Nephron (organoid): ENCODE data around the gene CCDC54.

ENCODE experiments used
- H3K27ac Mint-ChIP-seq, 3 experiments: 2 replicates each; pipeline ENCODE4 v1.8.0; 2020; ENCODE audit warnings: mixed read lengths in 3 of 3, mild to moderate bottlenecking in 2 of 3, moderate library complexity in 1 of 3
- H3K27me3 Mint-ChIP-seq: 2 replicates; pipeline ENCODE4 v1.8.0; 2021; ENCODE audit warnings: low read depth, mild to moderate bottlenecking, moderate library complexity, mixed read lengths
- H3K36me3 Mint-ChIP-seq: 2 replicates; pipeline ENCODE4 v1.8.0; 2020; ENCODE audit warnings: low read depth, mixed read lengths
- H3K4me1 Mint-ChIP-seq: 2 replicates; pipeline ENCODE4 v1.8.0; 2020; ENCODE audit warnings: mixed read lengths
- H3K4me3 Mint-ChIP-seq, 3 experiments: 2 replicates each; pipeline ENCODE4 v1.8.0; 2020; ENCODE audit warnings: mild to moderate bottlenecking in 3 of 3, mixed read lengths in 3 of 3, moderate library complexity in 2 of 3
- H3K9me3 Mint-ChIP-seq: 2 replicates; pipeline ENCODE4 v1.8.0; 2020; ENCODE audit warnings: mixed read lengths
- TF ChIP-seq, protein P1 (sequence below), 3 experiments: fragments of 200-600 bp; sonication (generic); IDR thresholded peaks; one replicate each; pipeline ENCODE4 v1.5.0; 2021; ENCODE audit warnings: antibody characterized with exemption in 3 of 3; ENCODE audit not compliant: unreplicated experiment in 3 of 3

The CCDC54 gene

DNA sequence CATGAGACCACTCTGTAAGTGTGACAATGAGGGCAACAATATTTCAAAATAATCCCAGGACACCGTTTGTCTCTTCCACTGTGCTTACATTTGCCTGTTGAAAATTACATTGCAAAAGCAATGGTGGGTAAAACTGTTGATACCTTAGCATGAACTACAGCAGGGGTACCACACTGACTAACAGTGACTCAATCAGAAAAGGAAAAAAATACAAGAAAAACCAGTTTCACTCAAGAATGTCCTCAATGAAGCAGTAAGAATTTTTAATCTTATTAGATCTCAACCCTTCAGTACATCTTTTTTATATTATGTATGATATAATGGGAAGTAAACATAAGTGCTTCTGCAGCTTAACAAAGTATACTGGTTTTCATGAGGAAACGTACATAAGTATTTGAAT lies 1.6 kb upstream of the CCDC54 start:
- H3K4me3 Mint-ChIP-seq, result no peak overlapping the region
- H3K36me3 Mint-ChIP-seq, result no peaks in the 10 kb centered on the region
- TF ChIP-seq, protein P1, sequence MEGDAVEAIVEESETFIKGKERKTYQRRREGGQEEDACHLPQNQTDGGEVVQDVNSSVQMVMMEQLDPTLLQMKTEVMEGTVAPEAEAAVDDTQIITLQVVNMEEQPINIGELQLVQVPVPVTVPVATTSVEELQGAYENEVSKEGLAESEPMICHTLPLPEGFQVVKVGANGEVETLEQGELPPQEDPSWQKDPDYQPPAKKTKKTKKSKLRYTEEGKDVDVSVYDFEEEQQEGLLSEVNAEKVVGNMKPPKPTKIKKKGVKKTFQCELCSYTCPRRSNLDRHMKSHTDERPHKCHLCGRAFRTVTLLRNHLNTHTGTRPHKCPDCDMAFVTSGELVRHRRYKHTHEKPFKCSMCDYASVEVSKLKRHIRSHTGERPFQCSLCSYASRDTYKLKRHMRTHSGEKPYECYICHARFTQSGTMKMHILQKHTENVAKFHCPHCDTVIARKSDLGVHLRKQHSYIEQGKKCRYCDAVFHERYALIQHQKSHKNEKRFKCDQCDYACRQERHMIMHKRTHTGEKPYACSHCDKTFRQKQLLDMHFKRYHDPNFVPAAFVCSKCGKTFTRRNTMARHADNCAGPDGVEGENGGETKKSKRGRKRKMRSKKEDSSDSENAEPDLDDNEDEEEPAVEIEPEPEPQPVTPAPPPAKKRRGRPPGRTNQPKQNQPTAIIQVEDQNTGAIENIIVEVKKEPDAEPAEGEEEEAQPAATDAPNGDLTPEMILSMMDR (IDR thresholded peaks at IDR 0.05; ENCODE audit: unreplicated experiment in 3 of 3), result no peak
- H3K27me3 Mint-ChIP-seq, result no peaks in the 10 kb centered on the region
- H3K9me3 Mint-ChIP-seq, result peaks cover 3% of the 10 kb centered on the region
- H3K4me1 Mint-ChIP-seq, result peaks cover 11% of the 10 kb centered on the region
- no peak overlapping the region for H3K27ac Mint-ChIP-seq

DNA sequence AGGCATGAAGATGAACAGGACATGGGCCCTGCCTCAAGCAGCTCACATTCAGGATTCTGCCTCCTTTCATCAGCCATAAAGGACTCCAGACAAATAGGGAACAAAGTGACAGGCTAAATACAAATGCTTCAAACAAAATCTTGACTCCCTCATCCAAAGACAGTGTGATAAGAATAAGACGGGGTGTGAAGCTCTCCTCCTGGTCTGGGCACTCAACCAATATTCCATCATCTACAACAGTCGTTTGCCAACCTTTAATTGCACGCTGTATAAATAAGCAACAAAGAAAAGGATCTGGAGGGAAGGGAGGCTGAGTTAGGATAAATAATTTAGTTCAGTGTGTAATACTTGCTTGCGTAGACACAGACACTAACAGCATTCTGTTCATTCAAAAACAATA lies 5.4 kb downstream of the CCDC54 start:
- Mint-ChIP-seq H3K4me1 (no peaks in the 10 kb centered on the region), H3K27ac (no peak overlapping the region), H3K9me3 (peaks cover 3% of the 10 kb centered on the region), H3K4me3 (no peak overlapping the region), H3K27me3 (no peaks in the 10 kb centered on the region), H3K36me3 (no peaks in the 10 kb centered on the region)
- TF ChIP-seq, protein P1 (IDR thresholded peaks at IDR 0.05; ENCODE audit: unreplicated experiment in 3 of 3), result no peak

DNA sequence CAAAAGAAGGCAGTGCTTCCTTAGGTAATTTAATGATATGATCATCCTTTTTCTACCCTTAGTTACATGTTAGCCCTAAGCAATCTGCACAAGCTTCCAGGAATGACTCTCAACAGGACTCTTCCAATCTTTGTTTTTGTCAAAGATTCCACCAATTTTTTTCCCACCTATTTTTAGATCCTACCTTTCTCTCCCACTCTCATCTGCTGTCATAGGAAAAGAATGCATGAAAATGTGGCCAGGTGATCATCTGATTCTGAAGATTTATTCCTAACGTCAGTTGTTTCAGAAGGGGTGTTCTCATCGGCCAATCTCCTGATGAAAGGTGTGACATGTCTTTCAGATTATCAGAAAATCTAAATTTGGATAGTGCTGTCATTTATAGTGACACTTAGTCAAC lies 7.2 kb downstream of the CCDC54 start:
- Mint-ChIP-seq H3K4me3 (no peak overlapping the region), H3K36me3 (no peaks in the 10 kb centered on the region), H3K27ac (no peak overlapping the region), H3K4me1 (no peaks in the 10 kb centered on the region), H3K9me3 (no peaks in the 10 kb centered on the region), H3K27me3 (no peaks in the 10 kb centered on the region)
- TF ChIP-seq, protein P1 (IDR thresholded peaks at IDR 0.05; ENCODE audit: unreplicated experiment in 3 of 3), result no peak

DNA sequence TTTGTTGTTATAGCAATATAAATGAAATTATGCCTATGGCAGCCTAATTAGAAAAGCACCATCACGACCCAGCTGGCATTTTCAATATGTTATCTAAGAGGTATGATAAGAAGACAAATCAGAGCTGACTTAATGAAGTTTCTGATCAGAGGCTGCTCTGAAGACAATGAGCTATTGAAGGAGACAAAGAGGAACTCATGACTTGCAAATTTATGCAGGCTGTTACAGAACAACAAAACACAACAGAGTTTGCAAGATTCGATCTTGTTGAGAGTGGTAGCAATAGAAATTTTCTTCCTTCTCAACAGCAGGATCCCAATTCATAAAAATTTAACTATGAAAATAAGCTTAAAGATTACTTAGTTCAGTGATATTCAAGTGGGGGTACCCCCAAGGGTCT lies 7.7 kb downstream of the CCDC54 start:
- no peak overlapping the region for H3K4me3 Mint-ChIP-seq
- TF ChIP-seq, protein P1 (IDR thresholded peaks at IDR 0.05; ENCODE audit: unreplicated experiment in 3 of 3), result no peak
- no peaks in the 10 kb centered on the region for H3K9me3 Mint-ChIP-seq
- no peaks in the 10 kb centered on the region for H3K4me1 Mint-ChIP-seq
- H3K36me3 Mint-ChIP-seq, result no peaks in the 10 kb centered on the region
- no peaks in the 10 kb centered on the region for H3K27me3 Mint-ChIP-seq
- H3K27ac Mint-ChIP-seq, result no peak overlapping the region

DNA sequence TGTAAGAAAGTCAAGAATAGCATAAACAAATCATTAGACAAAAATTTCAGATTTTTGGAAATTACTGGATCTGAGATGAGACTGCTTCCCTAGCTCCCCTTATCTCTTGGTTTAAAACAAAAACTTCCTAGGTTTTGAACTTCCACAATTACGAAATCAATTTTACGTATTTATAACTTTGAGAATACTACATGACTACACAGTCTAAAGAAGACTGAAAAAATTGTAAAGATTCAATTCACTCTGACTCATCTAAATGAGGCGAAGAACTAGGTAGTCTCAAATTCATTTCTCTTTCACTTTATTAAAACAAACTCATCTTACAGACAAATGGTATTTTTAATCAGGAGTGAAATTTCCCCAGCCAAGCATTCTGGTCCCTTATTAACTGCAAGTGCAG lies 10.3 kb downstream of the CCDC54 start:
- Mint-ChIP-seq H3K4me3 (no peak overlapping the region), H3K27ac (no peak overlapping the region), H3K27me3 (no peaks in the 10 kb centered on the region), H3K36me3 (no peaks in the 10 kb centered on the region), H3K4me1 (no peaks in the 10 kb centered on the region), H3K9me3 (no peaks in the 10 kb centered on the region)
- TF ChIP-seq, protein P1 (IDR thresholded peaks at IDR 0.05; ENCODE audit: unreplicated experiment in 3 of 3), result no peak

DNA sequence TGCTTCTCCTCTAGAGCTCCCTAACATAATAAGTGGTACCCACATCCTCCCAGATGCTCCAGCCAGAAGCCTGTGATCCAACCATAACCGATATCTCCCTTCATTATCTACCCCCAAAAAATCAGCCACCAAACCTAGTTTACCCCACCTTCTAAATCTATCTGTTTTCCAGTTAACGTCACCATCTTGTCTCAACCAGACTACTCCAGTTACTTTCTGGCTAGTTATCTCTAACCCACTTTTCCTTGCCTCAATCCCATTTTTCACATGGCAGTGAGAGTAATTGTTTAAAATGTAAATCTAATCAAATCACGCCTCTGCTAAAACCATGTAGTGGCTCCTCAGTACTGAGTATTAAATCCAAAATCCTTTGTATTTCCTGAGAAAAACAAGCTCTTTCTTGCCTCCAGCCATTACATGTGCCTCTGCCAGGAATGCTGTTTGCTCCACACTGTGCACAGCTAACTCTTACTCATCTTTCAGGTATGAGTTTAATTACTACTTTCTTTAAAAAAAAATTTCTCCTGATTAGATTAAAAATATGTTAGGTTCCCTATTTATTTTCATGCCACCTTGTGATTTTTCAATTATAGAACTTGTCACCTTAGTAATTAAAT lies 15.4 kb downstream of the CCDC54 start:
- Mint-ChIP-seq H3K27ac (no peak overlapping the region), H3K9me3 (no peaks in the 10 kb centered on the region), H3K27me3 (no peaks in the 10 kb centered on the region), H3K36me3 (no peaks in the 10 kb centered on the region), H3K4me1 (peaks cover 5% of the 10 kb centered on the region), H3K4me3 (no peak overlapping the region)
- TF ChIP-seq, protein P1 (IDR thresholded peaks at IDR 0.05; ENCODE audit: unreplicated experiment in 3 of 3), result no peak
